HEK293 (cell line): ENCODE measurements around the gene ZYG11B.

Experiments used
- BCL11A ChIP-seq: fragments of 450-650 bp; formaldehyde crosslinking; IDR thresholded peaks from 2 replicates; pipeline ENCODE4 v1.5.1; 2016; ENCODE audit warnings: low read depth, missing biosample characterization, missing genetic modification characterization
- FEZF1 ChIP-seq: fragments of 450-650 bp; formaldehyde crosslinking; IDR thresholded peaks from 2 replicates; pipeline ENCODE4 v1.5.1; 2016; ENCODE audit warnings: missing biosample characterization, missing genetic modification characterization
- HIC1 ChIP-seq: fragments of 450-650 bp; formaldehyde crosslinking; IDR thresholded peaks from 2 replicates; pipeline ENCODE4 v1.5.1; 2016; ENCODE audit warnings: missing biosample characterization, missing genetic modification characterization
- KLF16 ChIP-seq: fragments of 450-650 bp; formaldehyde crosslinking; IDR thresholded peaks from 2 replicates; pipeline ENCODE4 v1.5.1; 2017; ENCODE audit warnings: missing biosample characterization, missing genetic modification characterization
- KLF8 ChIP-seq: fragments of 450-650 bp; formaldehyde crosslinking; IDR thresholded peaks from 2 replicates; pipeline ENCODE4 v1.5.1; 2016; ENCODE audit warnings: missing biosample characterization, missing genetic modification characterization
- MZF1 ChIP-seq: fragments of 450-650 bp; formaldehyde crosslinking; IDR thresholded peaks from 2 replicates; pipeline ENCODE4 v1.5.1; 2017; ENCODE audit warnings: missing biosample characterization, missing genetic modification characterization, borderline replicate concordance
- SALL2 ChIP-seq: fragments of 450-650 bp; formaldehyde crosslinking; IDR thresholded peaks from 2 replicates; pipeline ENCODE4 v1.5.0; 2017; ENCODE audit warnings: missing biosample characterization, mild to moderate bottlenecking, missing genetic modification characterization, borderline replicate concordance
- SCRT1 ChIP-seq: fragments of 450-650 bp; formaldehyde crosslinking; IDR thresholded peaks from 2 replicates; pipeline ENCODE4 v1.5.1; 2016; ENCODE audit warnings: missing biosample characterization, missing genetic modification characterization, borderline replicate concordance
- SCRT2 ChIP-seq: fragments of 450-650 bp; formaldehyde crosslinking; IDR thresholded peaks from 2 replicates; pipeline ENCODE4 v1.5.1; 2016; ENCODE audit warnings: missing biosample characterization, missing genetic modification characterization
- SETDB1 ChIP-seq: IDR thresholded peaks from one replicate; pipeline ENCODE4 v1.6.1; 2017; ENCODE audit warnings: mild to moderate bottlenecking, low read length, moderate library complexity, mixed read lengths; ENCODE audit not compliant: insufficient read length
- SP3 ChIP-seq: fragments of 450-650 bp; formaldehyde crosslinking; IDR thresholded peaks from 2 replicates; pipeline ENCODE4 v1.5.1; 2016; ENCODE audit warnings: missing biosample characterization, missing genetic modification characterization
- ZBTB8A ChIP-seq: fragments of 450-650 bp; formaldehyde crosslinking; IDR thresholded peaks from 2 replicates; pipeline ENCODE4 v1.5.1; 2016; ENCODE audit warnings: missing biosample characterization, missing genetic modification characterization
- ZIC2 ChIP-seq: fragments of 450-650 bp; formaldehyde crosslinking; IDR thresholded peaks from 2 replicates; pipeline ENCODE4 v1.5.1; 2016; ENCODE audit warnings: missing biosample characterization, missing genetic modification characterization
- ZNF155 ChIP-seq: fragments of 450-650 bp; formaldehyde crosslinking; IDR thresholded peaks from 2 replicates; pipeline ENCODE4 v1.5.1; 2016; ENCODE audit warnings: missing biosample characterization, missing genetic modification characterization
- ZNF280C ChIP-seq: fragments of 450-650 bp; formaldehyde crosslinking; IDR thresholded peaks from 2 replicates; pipeline ENCODE4 v1.5.1; 2016; ENCODE audit warnings: missing biosample characterization, missing genetic modification characterization
- ZNF292 ChIP-seq: fragments of 450-650 bp; formaldehyde crosslinking; IDR thresholded peaks from 2 replicates; pipeline ENCODE4 v1.5.1; 2016; ENCODE audit warnings: low read depth, missing biosample characterization, missing genetic modification characterization, borderline replicate concordance
- ZNF324 ChIP-seq: fragments of 450-650 bp; formaldehyde crosslinking; IDR thresholded peaks from 2 replicates; pipeline ENCODE4 v1.5.1; 2016; ENCODE audit warnings: missing biosample characterization, missing genetic modification characterization
- ZNF37A ChIP-seq: fragments of 450-650 bp; IDR thresholded peaks from 2 replicates; pipeline ENCODE4 v1.5.1; 2018; ENCODE audit warnings: missing biosample characterization, missing genetic modification characterization
- ZNF394 ChIP-seq: fragments of 450-650 bp; formaldehyde crosslinking; IDR thresholded peaks from 2 replicates; pipeline ENCODE4 v1.5.1; 2016; ENCODE audit warnings: missing biosample characterization, missing genetic modification characterization, mild to moderate bottlenecking, moderate library complexity, borderline replicate concordance
- ZNF398 ChIP-seq: fragments of 450-650 bp; formaldehyde crosslinking; IDR thresholded peaks from 2 replicates; pipeline ENCODE4 v1.5.1; 2017; ENCODE audit warnings: missing biosample characterization, missing genetic modification characterization
- ZNF404 ChIP-seq: fragments of 450-650 bp; formaldehyde crosslinking; IDR thresholded peaks from 2 replicates; pipeline ENCODE4 v1.5.1; 2017; ENCODE audit warnings: missing biosample characterization, missing genetic modification characterization
- ZNF423 ChIP-seq: fragments of 450-650 bp; formaldehyde crosslinking; IDR thresholded peaks from 2 replicates; pipeline ENCODE4 v1.5.1; 2016; ENCODE audit warnings: missing biosample characterization, missing genetic modification characterization
- ZNF48 ChIP-seq: fragments of 450-650 bp; formaldehyde crosslinking; IDR thresholded peaks from 2 replicates; pipeline ENCODE4 v1.5.1; 2016; ENCODE audit warnings: missing biosample characterization, missing genetic modification characterization
- ZNF514 ChIP-seq: fragments of 450-650 bp; formaldehyde crosslinking; IDR thresholded peaks from 2 replicates; pipeline ENCODE4 v1.5.1; 2016; ENCODE audit warnings: missing biosample characterization, missing genetic modification characterization
- ZNF596 ChIP-seq: fragments of 450-650 bp; IDR thresholded peaks from 2 replicates; pipeline ENCODE4 v1.5.0; 2018; ENCODE audit warnings: missing biosample characterization, mild to moderate bottlenecking, missing genetic modification characterization, moderate library complexity
- ZNF621 ChIP-seq: fragments of 450-650 bp; formaldehyde crosslinking; IDR thresholded peaks from 2 replicates; pipeline ENCODE4 v1.5.1; 2017; ENCODE audit warnings: missing biosample characterization, missing genetic modification characterization
- ZNF654 ChIP-seq: fragments of 450-650 bp; formaldehyde crosslinking; IDR thresholded peaks from 2 replicates; pipeline ENCODE4 v1.5.1; 2016; ENCODE audit warnings: low read depth, missing biosample characterization, missing genetic modification characterization
- ZNF701 ChIP-seq: fragments of 450-650 bp; formaldehyde crosslinking; IDR thresholded peaks from 2 replicates; pipeline ENCODE4 v1.5.1; 2016; ENCODE audit warnings: missing biosample characterization, missing genetic modification characterization
- ZNF76 ChIP-seq: fragments of 450-650 bp; formaldehyde crosslinking; IDR thresholded peaks from 2 replicates; pipeline ENCODE4; 2016; ENCODE audit warnings: low read depth, missing biosample characterization, missing genetic modification characterization, borderline replicate concordance
- ZNF768 ChIP-seq: fragments of 450-650 bp; formaldehyde crosslinking; IDR thresholded peaks from 2 replicates; pipeline ENCODE4 v1.5.1; 2018; ENCODE audit warnings: missing biosample characterization, mild to moderate bottlenecking, missing genetic modification characterization
- ZNF776 ChIP-seq: fragments of 450-650 bp; formaldehyde crosslinking; IDR thresholded peaks from 2 replicates; pipeline ENCODE4 v1.5.0; 2017; ENCODE audit warnings: missing biosample characterization, missing genetic modification characterization, borderline replicate concordance
- ZSCAN23 ChIP-seq: fragments of 450-650 bp; formaldehyde crosslinking; IDR thresholded peaks from 2 replicates; pipeline ENCODE4 v1.5.1; 2016; ENCODE audit warnings: missing biosample characterization, missing genetic modification characterization
- TF ChIP-seq, protein P1 (sequence below): fragments of 450-650 bp; formaldehyde crosslinking; IDR thresholded peaks from 2 replicates; pipeline ENCODE4 v1.5.1; 2016; ENCODE audit warnings: missing biosample characterization, missing genetic modification characterization

Gene ZYG11B

DNA sequence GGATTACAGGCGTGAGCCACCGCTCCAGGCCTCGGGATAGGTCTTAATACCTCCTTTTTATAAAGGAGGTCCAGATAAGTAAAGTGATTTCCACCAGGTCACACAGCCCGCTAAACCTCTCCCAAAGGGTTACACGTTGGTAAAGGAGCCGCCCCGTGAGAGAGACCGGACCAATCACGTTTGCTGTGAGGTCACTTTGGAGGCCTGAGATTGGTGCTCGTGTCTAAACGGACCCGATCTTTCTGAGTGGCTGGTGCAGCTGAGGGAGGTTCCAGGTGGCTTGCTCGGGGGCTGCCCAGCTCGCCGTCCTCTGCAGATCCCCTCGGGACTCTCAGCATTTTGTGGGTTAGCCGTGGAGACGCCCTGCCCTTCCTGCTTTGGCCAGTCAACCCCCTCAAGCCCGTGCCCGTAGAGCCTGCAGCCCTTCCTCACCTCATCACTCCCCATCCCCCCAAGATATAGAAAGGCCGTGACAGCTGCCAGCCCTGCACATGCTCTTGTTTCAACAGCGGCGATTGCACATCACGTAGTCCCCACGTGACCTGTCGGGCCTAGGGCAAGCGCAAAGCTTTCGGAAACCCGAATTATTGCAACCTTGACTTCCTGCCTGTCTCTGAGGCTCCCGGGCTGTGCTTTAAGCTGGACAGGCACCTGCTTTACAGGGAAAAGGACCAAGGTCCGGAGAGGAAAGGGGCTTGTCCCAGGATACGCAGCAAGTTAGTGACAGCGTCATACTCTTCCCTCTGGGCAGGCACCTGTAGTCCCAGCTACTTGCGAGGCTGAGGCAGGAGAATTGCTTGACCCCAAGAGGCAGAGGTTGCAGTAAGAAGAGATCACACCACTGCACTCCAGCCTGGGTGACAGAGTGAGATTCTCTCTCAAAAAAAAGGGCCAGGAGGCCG, 23.1 kb upstream of the ZYG11B start (continued):
- TF ChIP-seq ZIC2 = no peak
- peak; percentile 90 for TF ChIP-seq SCRT2 (tag by site-specific recombination)
- TF ChIP-seq ZNF155 = no peak
- peak; percentile 65; the same call in 1 of the 2 replicates for TF ChIP-seq BCL11A (tag by site-specific recombination)
- no peak for TF ChIP-seq ZNF37A
- no peak for TF ChIP-seq ZNF292 (tag by site-specific recombination)
- TF ChIP-seq ZNF654 = no peak
- TF ChIP-seq ZNF404 (tag by site-specific recombination) = no peak
- no peak for TF ChIP-seq ZNF514
- peak; percentile 72 for TF ChIP-seq SP3
- TF ChIP-seq ZNF423 = no peak
- peak; percentile 71; the same call in 1 of the 2 replicates for TF ChIP-seq KLF8 (tag by site-specific recombination)
- peak; percentile 57; the same call in 1 of the 2 replicates for TF ChIP-seq ZNF76 (tag by site-specific recombination)
- no peak for TF ChIP-seq ZNF48
- peak; percentile 83 for TF ChIP-seq ZNF398 (tag by site-specific recombination)
- no peak for TF ChIP-seq ZNF621
- peak; percentile 90 for TF ChIP-seq ZNF324 (tag by site-specific recombination)
- TF ChIP-seq KLF16 = peak; percentile 69; the same call in 1 of the 2 replicates
- no peak for TF ChIP-seq ZNF280C (tag by site-specific recombination)
- TF ChIP-seq, protein P1, sequence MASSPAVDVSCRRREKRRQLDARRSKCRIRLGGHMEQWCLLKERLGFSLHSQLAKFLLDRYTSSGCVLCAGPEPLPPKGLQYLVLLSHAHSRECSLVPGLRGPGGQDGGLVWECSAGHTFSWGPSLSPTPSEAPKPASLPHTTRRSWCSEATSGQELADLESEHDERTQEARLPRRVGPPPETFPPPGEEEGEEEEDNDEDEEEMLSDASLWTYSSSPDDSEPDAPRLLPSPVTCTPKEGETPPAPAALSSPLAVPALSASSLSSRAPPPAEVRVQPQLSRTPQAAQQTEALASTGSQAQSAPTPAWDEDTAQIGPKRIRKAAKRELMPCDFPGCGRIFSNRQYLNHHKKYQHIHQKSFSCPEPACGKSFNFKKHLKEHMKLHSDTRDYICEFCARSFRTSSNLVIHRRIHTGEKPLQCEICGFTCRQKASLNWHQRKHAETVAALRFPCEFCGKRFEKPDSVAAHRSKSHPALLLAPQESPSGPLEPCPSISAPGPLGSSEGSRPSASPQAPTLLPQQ (tag by site-specific recombination) = peak; percentile 81
- peak; percentile 86; the same call in 1 of the 2 replicates for TF ChIP-seq ZNF768 (tag by site-specific recombination)
- no peak for TF ChIP-seq FEZF1 (tag by site-specific recombination)
- peak; percentile 74 for TF ChIP-seq ZBTB8A (tag by site-specific recombination)
- no peak for TF ChIP-seq SALL2 (tag by site-specific recombination)
- no peak for TF ChIP-seq ZNF596 (tag by site-specific recombination)
- TF ChIP-seq ZNF701 (tag by site-specific recombination) = no peak
- TF ChIP-seq ZNF776 (tag by site-specific recombination) = no peak
- peak; percentile 95 for TF ChIP-seq MZF1 (tag by site-specific recombination)
- TF ChIP-seq ZSCAN23 (tag by site-specific recombination) = no peak
- peak; percentile 56; the same call in 1 of the 2 replicates for TF ChIP-seq ZNF394 (tag by site-specific recombination)
- TF ChIP-seq SCRT1 (tag by site-specific recombination) = peak; percentile 80
- peak; percentile 31 for TF ChIP-seq SETDB1
- TF ChIP-seq HIC1 (tag by site-specific recombination) = peak; percentile 95
